ENCODE data around the gene HDHD5.
"Not testable (repeated sequence)": the region's sequence is repeated elsewhere in the genome, so short reads cannot be mapped to it uniquely, and the experiment has no call there.

Gene HDHD5

DNA sequence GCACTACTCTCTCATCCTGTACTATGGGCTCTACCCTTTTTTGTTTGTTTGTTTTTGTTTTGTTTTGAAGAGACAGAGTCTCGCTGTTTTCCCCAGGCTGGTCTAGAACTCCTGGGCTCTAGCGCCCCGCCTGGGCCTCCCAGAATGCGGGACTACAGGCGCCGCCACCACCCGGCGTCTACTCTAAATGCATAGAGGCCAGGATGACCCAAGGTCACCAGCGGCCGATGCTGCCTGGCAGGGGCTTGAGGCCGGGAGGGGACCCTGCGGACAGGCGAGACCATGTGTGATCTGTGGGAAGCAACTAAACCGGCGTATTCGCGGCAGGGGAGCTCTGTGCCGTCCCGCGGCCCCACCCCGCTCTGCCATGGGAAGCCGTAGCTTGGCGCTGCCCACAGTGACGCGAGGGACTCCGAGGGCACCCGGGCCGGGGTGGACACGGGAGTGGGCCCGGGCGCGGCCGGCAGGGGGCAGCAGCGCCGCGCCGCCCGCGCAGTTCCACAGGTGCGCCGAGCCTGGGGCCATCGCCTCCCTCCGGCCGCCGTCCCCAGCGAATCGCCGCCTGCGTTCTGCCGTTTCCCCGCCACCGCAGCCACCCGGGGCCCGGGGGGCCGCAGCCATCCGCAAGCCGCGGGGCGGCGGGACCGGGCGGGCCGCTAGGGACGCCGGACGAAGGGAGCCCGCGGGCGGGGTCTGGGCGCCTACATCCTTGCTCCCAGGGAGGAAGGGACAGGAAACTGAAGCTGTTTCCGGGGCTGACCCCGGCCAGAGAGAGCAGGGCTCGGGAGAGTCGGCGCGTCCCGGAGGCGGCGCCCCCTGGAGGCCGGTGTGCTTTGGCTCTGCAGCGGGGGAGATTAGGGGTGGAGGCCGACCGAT lies 12.3 kb upstream of the HDHD5 start:
- Mint-ChIP-seq H3K4me1 (ENCODE audit: low read depth) (peaks cover 11% of the 10 kb centered on the region), H3K27me3 (peaks cover under 1% of the 10 kb centered on the region), H3K9me3 (no peaks in the 10 kb centered on the region), H3K4me3 (peak overlapping the region; percentile 88), H3K36me3 (ENCODE audit: low read depth) (no peaks in the 10 kb centered on the region), H3K27ac (peak overlapping the region; percentile 94)
- intact Hi-C loops (cut with micrococcal nuclease) = loop anchor here (1.0 to 5.0 kb wide), 5 partner anchors 13 to 330 kb away; partner anchors contain the start of gene IL17RA

DNA sequence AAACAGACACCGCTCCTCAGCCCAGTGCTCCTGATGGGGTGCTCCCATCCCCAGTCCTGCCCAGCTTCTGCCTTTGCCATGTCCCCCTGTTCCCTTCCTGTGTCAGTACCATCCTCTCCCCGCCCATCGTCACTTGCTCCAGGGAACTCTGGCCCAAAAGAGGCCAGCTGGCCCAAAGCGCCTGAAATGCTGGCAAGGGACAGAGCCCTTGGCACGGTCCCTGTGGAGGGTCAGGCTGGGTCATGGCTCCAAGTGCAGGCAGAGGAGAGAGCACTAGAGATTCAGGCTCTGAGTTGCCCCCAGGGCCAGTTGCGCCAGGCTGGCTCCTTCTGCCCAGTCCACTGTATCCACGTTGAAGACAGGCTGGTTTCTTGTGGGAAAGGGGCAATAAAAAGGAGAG lies 8.4 kb upstream of the HDHD5 start:
- peaks cover 21% of the 10 kb centered on the region for H3K4me1 Mint-ChIP-seq (ENCODE audit: low read depth)
- H3K27me3 Mint-ChIP-seq = peaks cover 2% of the 10 kb centered on the region
- H3K4me3 Mint-ChIP-seq = no peak overlapping the region
- H3K9me3 Mint-ChIP-seq = no peaks in the 10 kb centered on the region
- intact Hi-C loops (cut with micrococcal nuclease) = no loop called here
- H3K27ac Mint-ChIP-seq = no peak overlapping the region
- no peaks in the 10 kb centered on the region for H3K36me3 Mint-ChIP-seq (ENCODE audit: low read depth)

DNA sequence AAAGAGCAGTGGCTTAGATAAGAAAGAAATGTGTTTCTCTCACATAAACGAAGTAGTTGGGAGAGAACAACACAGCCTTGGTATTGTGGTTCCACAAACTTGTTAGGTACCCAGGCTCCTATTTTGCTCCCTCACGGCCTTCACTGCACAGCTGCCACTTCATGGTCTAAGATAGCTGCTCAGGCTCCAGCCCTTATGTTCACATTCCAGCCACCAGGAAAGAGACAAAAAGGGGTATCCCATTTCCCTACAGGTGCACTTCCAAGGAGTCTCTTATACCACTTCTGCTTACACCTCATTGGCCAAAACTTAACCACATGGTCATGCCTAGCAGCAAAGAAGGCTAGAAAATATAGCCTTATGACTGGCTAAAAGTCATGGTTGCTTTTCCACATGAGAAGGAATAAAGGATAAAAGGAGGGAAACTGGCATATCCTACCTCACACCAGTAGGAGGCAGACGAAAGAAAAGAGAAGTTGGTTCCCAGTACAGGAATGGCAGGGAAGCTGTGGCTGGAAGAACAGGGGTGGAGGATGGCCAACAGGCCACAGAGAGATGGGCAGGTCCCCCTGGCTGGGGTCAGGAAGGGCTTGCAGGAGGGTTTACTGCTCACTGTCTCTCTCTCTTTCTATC lies 5.4 kb upstream of the HDHD5 start:
- H3K9me3 Mint-ChIP-seq = no peaks in the 10 kb centered on the region
- no peak overlapping the region for H3K4me3 Mint-ChIP-seq
- H3K4me1 Mint-ChIP-seq (ENCODE audit: low read depth) = peaks cover 22% of the 10 kb centered on the region
- no peak overlapping the region for H3K27ac Mint-ChIP-seq
- H3K36me3 Mint-ChIP-seq (ENCODE audit: low read depth) = no peaks in the 10 kb centered on the region
- intact Hi-C loops (cut with micrococcal nuclease) = no loop called here
- peaks cover 2% of the 10 kb centered on the region for H3K27me3 Mint-ChIP-seq

DNA sequence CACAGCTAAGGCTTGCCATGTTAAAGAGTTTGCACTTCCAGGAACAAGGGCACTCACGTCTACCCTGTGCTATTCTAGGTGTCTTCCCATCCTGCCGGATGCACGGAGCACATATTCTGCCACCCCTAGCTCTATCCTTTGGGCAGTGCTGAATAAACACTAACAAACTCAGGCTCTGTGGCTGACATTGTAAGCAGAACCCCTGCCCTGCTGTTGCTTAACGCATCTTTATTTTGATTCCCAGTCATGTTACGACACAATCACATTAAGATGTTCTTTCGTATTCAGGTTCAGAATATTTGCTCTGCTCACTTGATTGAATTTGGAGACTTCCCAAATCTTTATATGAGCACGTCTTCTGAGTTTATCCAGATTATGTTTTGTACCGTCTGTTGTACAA lies 3.7 kb upstream of the HDHD5 start:
- Mint-ChIP-seq H3K36me3 (ENCODE audit: low read depth) (peaks cover 6% of the 10 kb centered on the region), H3K4me1 (ENCODE audit: low read depth) (peaks cover 29% of the 10 kb centered on the region), H3K27me3 (peaks cover 2% of the 10 kb centered on the region), H3K27ac (no peak overlapping the region), H3K4me3 (no peak overlapping the region), H3K9me3 (no peaks in the 10 kb centered on the region)
- intact Hi-C loops (cut with micrococcal nuclease) = no loop called here

DNA sequence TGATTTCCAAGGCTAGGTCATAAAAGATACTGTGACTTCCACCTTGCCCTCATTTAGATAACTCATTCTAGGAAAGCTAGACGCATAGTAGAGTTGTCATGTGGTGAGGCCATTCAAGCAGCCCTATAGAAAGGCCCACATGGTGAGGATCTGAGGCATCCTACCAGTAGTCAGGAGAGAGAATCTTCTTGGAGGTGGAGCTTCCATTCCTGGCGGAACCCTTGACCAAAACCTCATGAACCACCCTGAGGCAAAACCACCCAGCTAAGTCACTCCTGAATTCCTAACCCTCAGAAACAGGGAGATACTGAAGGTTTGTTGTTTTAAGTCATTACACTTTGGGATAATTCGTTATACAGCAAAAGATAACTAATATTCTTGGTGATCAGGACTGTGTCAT lies 2.9 kb upstream of the HDHD5 start:
- peaks cover 29% of the 10 kb centered on the region for H3K4me1 Mint-ChIP-seq (ENCODE audit: low read depth)
- peaks cover 6% of the 10 kb centered on the region for H3K36me3 Mint-ChIP-seq (ENCODE audit: low read depth)
- intact Hi-C loops (cut with micrococcal nuclease) = no loop called here
- peaks cover 2% of the 10 kb centered on the region for H3K27me3 Mint-ChIP-seq
- no peak overlapping the region for H3K4me3 Mint-ChIP-seq
- no peak overlapping the region for H3K27ac Mint-ChIP-seq
- H3K9me3 Mint-ChIP-seq = no peaks in the 10 kb centered on the region

DNA sequence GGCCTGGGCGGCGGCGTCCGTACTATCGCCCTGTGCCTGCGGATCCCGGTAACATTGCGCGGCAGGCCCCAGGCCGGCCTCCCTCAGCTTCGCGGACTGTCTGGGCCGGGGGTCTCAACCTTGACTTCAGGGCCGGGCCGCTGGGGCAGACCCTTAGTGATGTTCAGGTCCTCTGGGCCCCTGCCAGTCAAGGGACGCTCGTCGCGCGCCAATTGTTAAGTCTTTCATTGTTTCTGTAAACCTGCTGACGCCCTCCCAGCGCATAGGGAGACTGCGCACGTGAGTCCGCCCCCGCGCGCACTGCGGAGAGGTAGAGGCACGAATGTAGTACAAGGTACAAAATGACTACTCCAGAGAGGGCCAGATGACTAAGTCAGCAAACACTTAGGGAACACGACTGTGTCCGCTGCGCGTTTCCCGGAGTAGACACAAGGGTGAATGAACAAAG lies 451 bp upstream of the HDHD5 start:
- Mint-ChIP-seq H3K9me3 (no peaks in the 10 kb centered on the region), H3K36me3 (ENCODE audit: low read depth) (peaks cover 6% of the 10 kb centered on the region)

DNA sequence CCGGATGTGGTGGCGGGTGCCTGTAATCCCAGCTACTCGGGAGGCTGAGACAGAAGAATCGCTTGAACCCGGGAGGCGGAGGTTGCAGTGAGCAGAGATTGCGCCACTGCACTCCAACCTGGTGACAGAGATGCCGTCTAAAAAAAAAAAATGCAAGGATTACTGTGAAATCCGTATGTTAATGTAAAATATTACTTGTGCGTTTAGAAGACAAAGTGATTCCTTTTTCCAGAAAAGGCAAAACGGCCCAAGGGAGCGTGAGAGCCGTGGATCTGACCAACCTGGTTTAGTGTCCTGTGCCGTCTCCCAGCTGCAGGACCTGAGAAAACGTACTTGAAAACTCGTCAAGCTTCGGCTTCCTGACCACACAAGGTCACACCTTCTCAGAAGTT lies 905 bp downstream of the HDHD5 start:
- H3K4me1 Mint-ChIP-seq (ENCODE audit: low read depth) = peaks cover 49% of the 10 kb centered on the region

More for the DNA sequence above, 451 bp upstream of the HDHD5 start:
- peaks cover 44% of the 10 kb centered on the region for H3K4me1 Mint-ChIP-seq (ENCODE audit: low read depth)
- peak overlapping the region; percentile 88 for H3K4me3 Mint-ChIP-seq
- peak overlapping the region; percentile 88 for H3K27ac Mint-ChIP-seq
- H3K27me3 Mint-ChIP-seq = no peaks in the 10 kb centered on the region
- intact Hi-C loops (cut with micrococcal nuclease) = loop anchor here (2.0 to 5.0 kb wide), 2 partner anchors 37 to 75 kb away; partner anchors contain the start of genes IL17RA and TMEM121B

DNA sequence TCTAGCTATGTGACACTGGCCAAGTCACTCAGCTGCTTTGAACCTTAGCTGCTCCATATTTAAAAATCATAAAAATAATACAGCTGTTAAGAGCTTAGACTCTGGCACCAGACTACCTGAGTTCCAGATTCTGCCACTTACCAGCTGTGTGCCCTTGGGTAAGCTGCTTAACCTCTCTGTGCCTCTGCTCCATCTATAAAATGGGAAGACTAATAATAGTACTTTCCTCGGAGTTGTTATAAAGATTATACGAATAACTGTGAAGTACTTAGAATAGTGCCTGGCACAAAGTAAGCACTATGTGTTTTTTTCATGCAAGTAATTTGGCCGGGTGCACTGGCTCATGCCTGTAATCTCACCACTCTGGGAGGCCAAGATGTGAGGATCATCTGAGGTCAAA lies 1.4 kb downstream of the HDHD5 start:
- Mint-ChIP-seq H3K9me3 (no peaks in the 10 kb centered on the region), H3K4me3 (peak overlapping the region; percentile 88), H3K27ac (peak overlapping the region; percentile 88), H3K36me3 (ENCODE audit: low read depth) (peaks cover 12% of the 10 kb centered on the region), H3K4me1 (ENCODE audit: low read depth) (peaks cover 52% of the 10 kb centered on the region), H3K27me3 (no peaks in the 10 kb centered on the region)
- intact Hi-C loops (cut with micrococcal nuclease) = loop anchor here (1.0 to 5.0 kb wide), 3 partner anchors 14 to 73 kb away; partner anchors contain the start of genes IL17RA and TMEM121B

More for the DNA sequence above, 905 bp downstream of the HDHD5 start:
- Mint-ChIP-seq H3K4me3 (peak overlapping the region; percentile 88), H3K27ac (peak overlapping the region; percentile 88), H3K9me3 (no peaks in the 10 kb centered on the region), H3K36me3 (ENCODE audit: low read depth) (peaks cover 10% of the 10 kb centered on the region), H3K27me3 (no peaks in the 10 kb centered on the region)
- intact Hi-C loops (cut with micrococcal nuclease) = loop anchor here (1.0 to 5.0 kb wide), 3 partner anchors 13 to 73 kb away; partner anchors contain the start of genes IL17RA and TMEM121B

DNA sequence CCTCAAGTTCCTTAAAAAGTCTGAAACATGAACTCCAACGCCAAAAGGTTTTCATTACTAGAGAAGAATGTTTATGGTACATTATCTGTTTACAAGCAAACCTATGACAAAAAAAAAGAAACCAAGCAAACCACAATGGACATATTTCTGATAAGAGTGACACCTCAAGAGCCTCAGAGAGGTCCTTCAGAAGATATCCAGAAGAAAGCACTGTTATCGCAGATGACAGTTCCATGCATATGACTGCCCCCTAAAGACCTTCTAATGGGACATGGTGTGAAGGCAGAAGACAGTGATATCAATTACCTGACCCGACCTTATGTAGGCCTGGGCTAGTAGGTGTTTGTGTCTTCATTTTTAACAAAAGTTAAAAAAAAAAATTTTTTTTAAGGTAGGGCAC lies 3.1 kb downstream of the HDHD5 start:
- intact Hi-C loops (cut with micrococcal nuclease) = loop anchor here (5.0 kb wide), 1 partner anchor 34 kb away; the partner anchor contains the start of gene TMEM121B
- Mint-ChIP-seq H3K27me3 (no peaks in the 10 kb centered on the region), H3K36me3 (ENCODE audit: low read depth) (peaks cover 22% of the 10 kb centered on the region), H3K4me3 (peak overlapping the region; percentile 4), H3K4me1 (ENCODE audit: low read depth) (peaks cover 53% of the 10 kb centered on the region), H3K27ac (peak overlapping the region; percentile 18), H3K9me3 (no peaks in the 10 kb centered on the region)

DNA sequence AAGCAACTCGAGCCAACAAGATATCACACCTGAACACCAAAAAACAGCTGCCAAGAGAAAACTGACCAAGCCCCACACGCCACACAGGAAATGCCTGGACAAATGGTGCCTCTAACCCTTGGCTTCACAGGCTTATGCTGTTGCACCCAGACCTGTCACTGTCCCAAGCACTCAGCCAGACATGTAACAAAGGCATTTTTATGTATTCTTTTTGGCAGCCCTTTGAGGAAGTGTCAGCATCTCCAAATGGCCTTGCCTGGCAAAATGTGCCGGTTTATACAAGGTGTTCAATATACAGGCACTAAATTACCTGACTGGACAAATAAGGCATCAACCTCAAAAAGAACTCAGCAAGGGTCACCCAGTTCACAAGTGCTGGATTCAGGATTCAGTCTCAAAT lies 6.1 kb downstream of the HDHD5 start:
- Mint-ChIP-seq H3K36me3 (ENCODE audit: low read depth) (peaks cover 30% of the 10 kb centered on the region), H3K27me3 (no peaks in the 10 kb centered on the region), H3K9me3 (no peaks in the 10 kb centered on the region), H3K27ac (peak overlapping the region; percentile 66), H3K4me3 (no peak overlapping the region), H3K4me1 (ENCODE audit: low read depth) (peaks cover 50% of the 10 kb centered on the region)
- intact Hi-C loops (cut with micrococcal nuclease) = no loop called here

DNA sequence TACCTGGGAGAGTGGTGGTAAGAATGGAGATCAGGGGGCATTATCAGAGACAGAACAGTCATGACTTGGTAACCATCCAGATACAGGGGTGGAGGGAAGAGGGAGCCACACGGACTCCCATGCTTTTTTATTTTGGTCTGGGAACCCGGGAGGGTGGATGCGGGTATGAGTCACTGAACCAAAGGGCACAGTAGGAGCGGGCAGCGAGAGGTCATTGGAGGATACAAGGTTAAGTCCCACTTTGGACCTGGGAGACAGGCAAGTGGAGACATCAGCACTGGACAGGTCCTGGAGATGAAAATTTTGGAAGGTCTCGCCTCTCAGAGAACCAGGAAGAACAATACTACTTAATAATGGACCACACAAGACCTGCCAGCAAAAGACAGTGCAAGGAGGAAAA lies 6.7 kb downstream of the HDHD5 start:
- Mint-ChIP-seq H3K27ac (no peak overlapping the region), H3K27me3 (no peaks in the 10 kb centered on the region), H3K4me3 (no peak overlapping the region), H3K36me3 (ENCODE audit: low read depth) (peaks cover 37% of the 10 kb centered on the region), H3K4me1 (ENCODE audit: low read depth) (peaks cover 50% of the 10 kb centered on the region), H3K9me3 (no peaks in the 10 kb centered on the region)
- intact Hi-C loops (cut with micrococcal nuclease) = no loop called here

DNA sequence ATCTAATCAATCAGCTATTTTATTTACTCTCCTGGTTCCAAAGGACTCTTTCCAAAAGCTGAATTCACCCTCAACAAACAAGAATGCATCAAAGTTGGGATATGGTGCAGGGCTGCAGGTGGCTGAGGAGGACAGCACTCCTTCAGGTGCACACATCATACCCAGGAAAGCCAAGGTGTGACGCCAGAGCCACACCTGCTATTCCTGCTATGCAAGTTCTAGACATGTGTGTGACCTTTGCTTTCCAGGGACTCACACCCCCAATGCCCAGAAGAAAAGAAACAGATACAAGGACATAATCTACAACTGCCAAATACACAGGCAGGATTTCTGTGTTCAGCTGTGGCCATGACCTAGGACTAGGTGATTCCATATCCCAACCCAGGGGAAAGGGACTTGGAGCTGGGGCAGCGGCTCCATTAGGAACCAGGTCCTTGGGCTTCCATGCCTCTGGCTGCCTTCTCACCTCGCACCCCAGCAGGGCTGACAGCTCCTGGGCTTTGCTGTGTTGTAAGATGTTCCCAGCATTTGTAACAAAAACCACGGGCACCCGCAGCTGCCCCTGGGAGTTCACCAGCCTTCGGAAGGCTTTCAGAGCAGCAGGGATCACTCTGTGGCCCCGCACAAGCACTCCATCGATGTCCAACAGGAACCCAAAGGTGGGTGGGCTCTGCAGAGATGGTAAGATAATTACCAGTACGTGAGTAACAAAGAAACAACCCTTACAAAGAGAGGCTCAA lies 9.8 kb downstream of the HDHD5 start:
- H3K27me3 Mint-ChIP-seq = no peaks in the 10 kb centered on the region
- H3K36me3 Mint-ChIP-seq (ENCODE audit: low read depth) = peaks cover 62% of the 10 kb centered on the region
- H3K27ac Mint-ChIP-seq = no peak overlapping the region
- intact Hi-C loops (cut with micrococcal nuclease) = no loop called here
- no peak overlapping the region for H3K4me3 Mint-ChIP-seq
- H3K9me3 Mint-ChIP-seq = no peaks in the 10 kb centered on the region
- H3K4me1 Mint-ChIP-seq (ENCODE audit: low read depth) = peaks cover 29% of the 10 kb centered on the region

DNA sequence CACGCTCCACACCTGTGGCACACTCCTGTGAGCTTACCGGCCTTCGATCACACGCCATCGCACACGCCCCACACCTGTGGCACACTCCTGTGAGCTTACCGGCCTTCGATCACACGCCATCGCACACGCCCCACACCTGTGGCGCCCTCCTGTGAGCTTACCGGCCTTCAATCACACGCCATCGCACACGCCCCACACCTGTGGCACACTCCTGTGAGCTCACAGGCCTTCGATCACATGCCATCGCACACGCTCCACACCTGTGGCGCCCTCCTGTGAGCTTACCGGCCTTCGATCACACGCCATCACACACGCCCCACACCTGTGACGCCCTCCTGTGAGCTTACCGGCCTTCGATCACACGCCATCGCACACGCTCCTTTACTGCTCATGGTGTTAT lies 11.6 kb downstream of the HDHD5 start:
- H3K9me3 Mint-ChIP-seq; H3K27ac Mint-ChIP-seq; H3K27me3 Mint-ChIP-seq; H3K4me3 Mint-ChIP-seq; intact Hi-C loops (cut with micrococcal nuclease): not testable (repeated sequence)
- Mint-ChIP-seq H3K4me1 (ENCODE audit: low read depth) (peaks cover 17% of the 10 kb centered on the region), H3K36me3 (ENCODE audit: low read depth) (peaks cover 71% of the 10 kb centered on the region)
